Activated T-cell treated with anti-CD3 and anti-CD28 coated beads for 48 hours (primary cell): ENCODE measurements around the gene MN1.

Experiments
- DNase-seq: peaks from one replicate; pipeline ENCODE4 v3.0.0-alpha.2; 2020; ENCODE audit warnings: low read depth

MN1 gene

DNA sequence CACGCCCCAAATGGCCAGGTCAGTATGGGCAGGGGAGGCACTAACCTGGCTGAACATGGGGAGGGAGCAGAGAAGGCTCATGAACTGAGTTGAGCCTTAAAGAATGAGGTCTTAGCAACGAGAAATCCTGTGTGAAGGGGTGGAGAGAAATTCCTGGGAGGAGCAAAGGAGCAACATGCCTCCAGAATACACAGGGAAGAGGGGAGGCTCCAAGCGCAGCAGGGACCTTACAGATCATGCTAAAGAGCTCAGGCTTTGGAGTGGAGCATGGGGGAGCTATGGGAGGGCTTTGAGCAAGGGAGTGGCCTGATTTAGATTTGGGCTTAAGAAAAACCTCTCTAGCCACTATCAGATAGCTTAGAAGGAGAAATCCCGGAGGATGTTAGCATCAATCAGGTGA, 88.1 kb downstream of the MN1 start:
- no peak for DNase-seq

DNA sequence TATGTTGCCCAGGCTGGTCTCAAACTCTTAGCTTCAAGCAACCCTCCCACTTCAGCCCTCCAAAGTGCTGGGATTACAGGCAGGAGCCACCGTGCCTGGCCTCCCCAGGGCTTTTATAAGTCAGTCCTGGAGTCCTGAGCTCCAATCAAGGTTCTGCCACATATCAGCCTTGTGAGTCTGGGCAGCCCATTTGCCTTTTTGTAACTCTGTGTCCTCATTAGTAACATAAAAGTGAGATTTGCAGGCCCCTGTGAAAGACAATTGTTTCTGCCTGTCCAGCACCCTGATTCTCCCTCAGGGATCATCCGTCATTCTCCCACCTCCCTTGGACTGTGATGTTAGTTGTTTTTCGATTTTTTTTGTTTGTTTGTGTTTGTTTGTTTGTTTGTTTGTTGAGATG, 89.8 kb downstream of the MN1 start:
- DNase-seq, result no peak

DNA sequence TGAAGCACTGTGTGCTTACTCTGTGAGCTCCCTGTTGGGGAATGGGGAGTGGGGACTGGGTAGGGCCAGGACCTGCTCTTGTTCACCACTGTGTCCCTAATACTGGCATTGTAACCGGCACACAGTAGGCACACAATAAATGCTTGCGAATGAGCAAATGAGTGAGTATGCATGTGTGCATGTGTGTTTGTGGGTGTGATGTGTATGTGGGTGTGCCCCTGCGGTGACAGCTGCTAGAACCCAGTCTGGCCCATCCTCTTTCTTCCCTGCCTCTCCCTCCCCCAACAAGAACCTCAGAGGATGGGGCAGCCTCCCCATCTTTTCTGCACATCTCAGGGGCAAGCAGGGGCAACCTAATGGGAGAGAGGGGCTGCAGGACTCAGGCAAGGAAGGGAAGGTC, 90.5 kb downstream of the MN1 start:
- DNase-seq, result no peak

DNA sequence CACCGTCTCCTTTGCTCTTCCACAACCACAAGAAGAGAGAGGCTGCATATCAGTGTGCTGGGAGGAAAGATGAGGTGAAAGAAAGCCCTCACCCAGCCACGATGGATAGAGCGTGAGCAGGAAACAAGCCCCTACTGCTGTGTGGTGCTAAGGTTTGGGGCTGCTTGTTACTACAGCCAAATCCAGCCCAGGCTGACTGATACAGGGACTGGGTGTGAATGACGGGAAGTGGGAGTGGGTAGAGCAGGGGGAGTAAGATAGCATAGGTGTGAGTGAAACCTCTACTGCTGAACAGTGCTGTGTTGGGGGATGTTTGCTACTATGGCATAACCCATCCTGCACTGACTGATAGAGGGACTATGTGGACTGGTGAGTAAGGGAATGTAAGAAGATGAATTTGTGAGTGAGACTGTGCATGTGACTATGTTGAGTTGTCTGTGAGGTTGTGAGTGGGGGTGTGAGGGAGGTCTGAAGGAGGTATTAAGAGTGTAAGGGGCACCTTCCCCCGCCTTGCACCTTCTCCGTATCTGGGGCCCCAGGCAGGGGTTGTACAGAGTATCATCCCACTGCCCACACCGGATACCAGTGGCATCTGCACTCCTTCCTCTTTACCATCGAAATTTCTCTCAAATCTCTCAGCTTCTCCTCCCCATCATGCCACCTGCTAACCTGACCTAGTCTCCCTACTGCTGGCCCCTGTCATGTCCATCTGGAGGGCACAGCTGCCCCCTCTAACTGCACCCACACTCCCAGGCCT, 91.5 kb downstream of the MN1 start:
- DNase-seq, result no peak

DNA sequence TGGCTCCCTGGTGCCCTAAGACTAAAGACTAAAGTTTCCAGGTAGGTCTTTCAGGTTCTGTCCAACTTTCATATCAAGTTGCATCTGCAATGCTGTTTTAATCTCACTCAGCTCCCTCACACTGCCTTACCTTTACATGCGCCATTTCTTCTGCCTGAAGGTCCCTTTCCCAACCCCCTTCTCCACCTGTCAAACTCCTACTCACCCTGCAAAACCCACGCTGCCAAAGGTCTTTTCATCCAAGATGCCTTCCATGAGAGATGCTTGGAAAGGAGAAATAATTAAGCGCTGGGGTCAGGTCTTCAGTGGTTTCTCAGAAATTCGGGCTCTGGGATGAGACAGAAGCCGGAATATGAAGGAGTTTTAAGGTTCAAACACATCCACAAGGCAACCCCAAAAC, 95.1 kb downstream of the MN1 start:
- DNase-seq, result no peak

DNA sequence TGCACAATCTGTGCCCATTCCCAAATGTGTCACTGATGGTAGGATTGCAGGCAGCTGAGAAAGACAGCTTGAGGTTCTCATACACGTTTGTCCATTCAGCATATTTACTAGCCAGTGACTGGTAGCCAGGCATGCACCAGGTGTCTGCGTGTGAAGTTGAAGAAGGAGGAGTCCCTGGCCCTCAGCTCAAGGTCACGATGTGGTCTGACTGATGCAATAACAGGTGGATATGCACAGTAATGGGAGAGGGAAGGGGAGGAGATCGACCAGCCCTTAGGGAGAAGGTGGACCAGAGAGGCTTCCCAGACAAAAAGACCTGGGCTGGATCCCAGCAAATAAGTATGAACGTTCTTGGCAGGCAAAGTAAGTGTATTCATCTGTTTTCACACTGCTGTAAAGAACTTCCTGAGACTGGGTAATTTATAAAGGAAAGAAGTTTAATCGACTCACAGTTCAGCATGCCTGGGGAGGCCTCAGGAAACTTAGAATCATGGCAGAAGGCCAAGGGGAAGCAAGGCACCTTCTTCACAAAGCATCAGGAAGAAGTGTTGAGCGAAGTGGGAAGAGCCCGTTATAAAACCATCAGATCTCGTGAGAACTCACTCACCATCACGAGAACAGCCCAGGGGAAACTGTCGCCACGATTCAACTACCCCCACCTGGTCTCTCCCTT, 96.0 kb downstream of the MN1 start:
- no peak for DNase-seq

DNA sequence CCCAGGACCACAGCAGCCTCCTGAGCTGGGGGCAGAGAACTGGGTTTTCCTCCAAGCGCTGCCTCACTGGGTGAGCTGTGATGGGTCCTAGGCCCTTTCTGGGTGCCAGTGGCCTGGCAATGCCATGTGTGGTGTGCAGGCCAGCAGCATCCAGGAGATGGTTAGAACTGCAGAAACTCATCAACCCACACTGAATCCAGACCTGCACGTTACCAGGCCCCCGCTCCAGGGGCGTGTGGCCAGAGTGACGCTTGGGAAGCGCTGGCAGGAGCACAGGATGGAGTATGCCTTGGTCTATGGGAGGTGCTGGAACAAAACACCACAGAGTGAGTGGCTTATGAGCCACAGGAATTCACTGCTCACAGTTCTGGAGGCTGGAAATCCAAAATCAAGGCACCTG, 97.0 kb downstream of the MN1 start:
- no peak for DNase-seq

DNA sequence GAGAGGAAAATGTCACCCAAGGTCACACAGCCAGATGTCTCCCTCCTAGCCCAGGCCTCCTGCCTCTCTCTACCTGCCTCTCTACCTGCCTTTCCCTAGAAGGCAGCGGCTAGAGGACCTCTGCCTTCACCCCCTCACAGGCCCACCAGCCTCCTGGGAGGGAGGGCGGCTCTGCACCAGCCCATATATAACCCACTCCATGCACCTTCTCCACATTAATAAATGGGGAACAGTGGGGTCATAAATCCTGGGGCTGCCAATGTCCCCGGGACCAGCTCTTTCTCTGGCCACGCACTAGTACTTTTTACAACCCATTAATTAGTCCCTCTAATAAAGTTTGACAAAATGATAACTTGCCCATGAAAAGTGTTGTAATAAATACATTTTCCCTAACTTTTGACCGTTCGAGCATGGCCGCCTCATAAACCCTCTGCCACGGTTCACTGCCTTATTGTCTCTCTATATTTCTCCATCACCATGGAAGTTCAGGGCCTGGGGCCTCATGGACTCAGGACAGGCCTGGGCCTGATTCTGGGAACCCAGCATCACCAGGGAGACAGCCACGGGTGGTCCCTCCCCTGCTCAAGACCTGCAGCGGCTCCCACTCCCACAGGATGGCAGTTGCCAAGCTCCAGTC, 102.1 kb downstream of the MN1 start:
- DNase-seq, result no peak

DNA sequence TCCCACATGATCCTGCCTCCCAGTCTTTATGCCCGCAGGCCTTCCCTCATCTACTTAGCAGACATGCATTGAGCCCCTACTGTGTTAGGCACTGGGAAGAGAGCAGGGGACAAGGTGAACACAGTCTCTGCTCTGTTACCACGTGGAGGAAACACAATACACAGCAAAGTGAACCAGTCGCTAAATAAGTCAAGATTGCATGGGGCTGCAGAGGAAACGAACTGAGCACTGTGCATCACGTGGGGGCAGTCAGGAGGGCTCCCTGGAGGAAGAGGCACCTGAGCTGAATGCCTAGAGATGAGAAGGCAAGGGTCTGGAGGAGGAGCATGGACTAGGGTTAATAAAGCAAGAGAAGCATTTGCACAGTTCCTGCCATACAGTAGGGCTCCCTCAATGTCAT, 102.7 kb downstream of the MN1 start:
- DNase-seq, result no peak
